HepG2 (cell line): ENCODE data around the gene CYP2S1. TPM values are rescaled to one million over a fixed set of nuclear protein-coding genes. Genes with fewer than 3 reads are reported as not detected.

ENCODE experiments used
- ATAC-seq: fragments of 200-7000 bp; cut with Tn5 transposase; 3 replicates; pipeline ENCODE4 v1.9.1; 2020; ENCODE audit warnings: mild to moderate bottlenecking, moderate library complexity
- BruUV-seq: library from RNA; stranded (reverse); fragments of 400-500 nt; replicated peaks from 2 replicates; lab custom pipeline; 2021; lab: Mats Ljungman, UMichigan
- CTCF ChIA-PET: fragments of 300-600 bp; formaldehyde crosslinking; extraction: SDS; loops from one replicate; lab custom pipeline; 2021; ENCODE audit warnings: low total read pairs, inconsistent platforms, low intra/inter-chr PET ratio; lab: Yijun Ruan, JAX
- POLR2A ChIA-PET: fragments of 350-600 bp; sonication (Branson Sonifier 250); formaldehyde crosslinking; loops from one replicate; lab custom pipeline; 2020; ENCODE audit warnings: antibody characterized with exemption, inconsistent platforms; lab: Yijun Ruan, JAX
- DNase-seq: peaks from one replicate; pipeline ENCODE4 v3.0.0-alpha.2; 2015; ENCODE audit warnings: low spot score
- FAIRE-seq: peaks from 3 replicates; lab custom pipeline; 2011; peaks lifted over from hg19 to GRCh38; lab: Jason Lieb, UNC
- H2AFZ ChIP-seq: one replicate; pipeline ENCODE4 v1.6.1; 2011; ENCODE audit warnings: low read length, inconsistent platforms
- H3K27ac ChIP-seq: fragments of 300-600 bp; 3 replicates; pipeline ENCODE4 v1.8.0; 2011; ENCODE audit warnings: mixed run types, mild to moderate bottlenecking, mixed read lengths, low read length, inconsistent platforms; ENCODE audit not compliant: insufficient read depth; ENCODE audit errors: extremely low read length
- H3K27me3 ChIP-seq, 2 experiments: fragments of 200-600 bp in 1 of 2; 2 replicates in 1 of 2; 3 replicates in 1 of 2; pipeline versions ENCODE4 v1.6.0 to v1.8.0; 2011; ENCODE audit warnings: low read length in 2 of 2, mild to moderate bottlenecking in 2 of 2, moderate library complexity in 2 of 2, inconsistent platforms in 1 of 2; ENCODE audit not compliant: insufficient read depth in 2 of 2, control insufficient read depth in 1 of 2
- H3K36me3 ChIP-seq, 2 experiments: fragments of 200-600 bp in 1 of 2; replicated peaks in 1 of 2; 2 replicates in 1 of 2; 3 replicates in 1 of 2; pipeline versions ENCODE4 v1.5.1 to v1.8.0; 2011; ENCODE audit warnings: low read length in 2 of 2, inconsistent platforms in 1 of 2; ENCODE audit not compliant: insufficient read depth in 2 of 2, control insufficient read depth in 1 of 2
- H3K4me1 ChIP-seq: 2 replicates; pipeline ENCODE4 v1.5.1; 2012; ENCODE audit warnings: low read length, inconsistent platforms; ENCODE audit not compliant: insufficient read depth
- H3K4me2 ChIP-seq: 2 replicates; pipeline ENCODE4 v1.6.0; 2011; ENCODE audit warnings: low read depth, low read length, inconsistent platforms
- H3K4me3 ChIP-seq, 3 experiments: fragments of 200-600 bp in 1 of 3; sonication (generic), shearing (Covaris generic) in 1 of 3; replicated peaks in 1 of 3; 2 replicates each; pipeline ENCODE4 v1.5.1; 2011 to 2016; ENCODE audit warnings: low read length in 3 of 3, inconsistent platforms in 2 of 3, low read depth in 2 of 3, mild to moderate bottlenecking in 2 of 3, control low read depth in 1 of 3, mixed read lengths in 1 of 3; ENCODE audit not compliant: insufficient read depth in 1 of 3
- H3K79me2 ChIP-seq: one replicate; pipeline ENCODE4 v1.6.1; 2011; ENCODE audit warnings: low read length, inconsistent platforms; ENCODE audit not compliant: insufficient read depth
- H3K9ac ChIP-seq: 2 replicates; pipeline ENCODE4 v1.6.0; 2011; ENCODE audit warnings: mild to moderate bottlenecking, low read depth, low read length, inconsistent platforms; ENCODE audit not compliant: insufficient read depth
- H3K9me3 ChIP-seq: 2 replicates; pipeline ENCODE4 v1.5.1; 2012; ENCODE audit warnings: mild to moderate bottlenecking, low read length
- H4K20me1 ChIP-seq: 2 replicates; pipeline ENCODE4 v1.6.0; 2011; ENCODE audit warnings: inconsistent platforms, mild to moderate bottlenecking, low read length, moderate library complexity; ENCODE audit not compliant: insufficient read depth
- EP300 ChIP-seq, 3 experiments: sonication (generic) in 1 of 3; formaldehyde crosslinking in 1 of 3; IDR thresholded peaks; 2 replicates each; pipeline versions ENCODE4 v1.5.1 to v1.6.1; 2011 to 2020; ENCODE audit warnings: low read depth in 2 of 3, low read length in 2 of 3, borderline replicate concordance in 1 of 3, improper control_type of control experiment in 1 of 3, mild to moderate bottlenecking in 1 of 3, missing genetic modification reagents in 1 of 3, moderate library complexity in 1 of 3
- FOSL2 ChIP-seq: sonication (generic); formaldehyde crosslinking; IDR thresholded peaks from 2 replicates; pipeline ENCODE4 v1.4.0; 2020; ENCODE audit warnings: missing genetic modification reagents
- HNRNPL ChIP-seq: fragments of 200-400 bp; formaldehyde crosslinking; IDR thresholded peaks from 2 replicates; pipeline ENCODE4 v1.6.1; 2017; ENCODE audit warnings: mild to moderate bottlenecking, low read depth, low read length
- MTF1 ChIP-seq: sonication (generic); formaldehyde crosslinking; IDR thresholded peaks from 2 replicates; pipeline ENCODE4 v1.5.0; 2020; ENCODE audit warnings: missing genetic modification reagents
- NR2F2 ChIP-seq: IDR thresholded peaks from 2 replicates; pipeline ENCODE4 v1.6.1; 2012; ENCODE audit warnings: low read depth, inconsistent platforms, borderline replicate concordance
- TEAD3 ChIP-seq: optimal IDR thresholded peaks from 2 replicates; pipeline ENCODE3; 2016; ENCODE audit warnings: borderline replicate concordance
- ZNF687 ChIP-seq: sonication (generic); formaldehyde crosslinking; IDR thresholded peaks from 2 replicates; pipeline ENCODE4 v1.5.1; 2020; ENCODE audit warnings: mild to moderate bottlenecking, missing genetic modification reagents, moderate library complexity
- WGBS: methylation state at CpG from one replicate; pipeline ENCODE4 v1.1.6; 2017; ENCODE audit warnings: low lambda C conversion rate; 5-methylcytosine and 5-hydroxymethylcytosine counted together
- in situ Hi-C: cut with HindIII; loops from 2 replicates; pipeline ENCODE4 v1.10.0; 2017; ENCODE audit warnings: low pct_unique_long_range_greater_than_20kb; ENCODE audit not compliant: extremely low pct_ligation_motif_present
- intact Hi-C: fragments of 100-400 bp; cut with micrococcal nuclease; formaldehyde crosslinking; loops from one replicate; pipeline ENCODE4 v1.10.0; 2022; ENCODE audit not compliant: unreplicated experiment
- polyA plus RNA-seq, 8 experiments: library from polyadenylated mRNA; depleted of rRNA in 3 of 8; stranded (reverse) in 7 of 8; unstranded in 1 of 8; fragments of >200 nt; fragmentation: Illumina TruSeq in 4 of 8; extraction: Trizol in 4 of 8; gene quantifications; 2 replicates each; pipeline versions ENCODE4 v1.2.1 to v1.2.3, GENCODE V29; 2011 to 2016; ENCODE audit warnings: low read depth in 4 of 8, missing spikeins in 1 of 8, mixed read lengths in 1 of 8; ENCODE audit not compliant: insufficient read depth in 1 of 8
- total RNA-seq, 5 experiments: library from RNA; depleted of rRNA; stranded (reverse); fragments of >200 nt; fragmentation: Illumina TruSeq; extraction: Trizol; gene quantifications; 2 replicates each; pipeline ENCODE4 v1.2.3, GENCODE V29; 2016; ENCODE audit warnings: low read depth in 1 of 5

The CYP2S1 gene
- total and polyA plus RNA-seq, 2 of the 13 experiments (the other 11 are each of a cell fraction or from before 2014, with no cell fraction given), result 0.09 to 2.1 TPM

- Histone ChIP-seq H3K9me3 (no peaks in the 10 kb centered on the region), H3K4me2 (no peak overlapping the region), H3K4me3 (no peak overlapping the region), H3K27me3 (peaks cover 0 to 4% of the 10 kb centered on the region in 2 experiments; a peak in 1 of 5 replicates), H3K27ac (no peak overlapping the region), H3K4me1 (peaks cover 80% of the 10 kb centered on the region), H2AFZ (no peak overlapping the region), H3K36me3 (no peaks in the 10 kb centered on the region), H3K9ac (no peak overlapping the region), H3K79me2 (no peaks in the 10 kb centered on the region), H4K20me1 (no peaks in the 10 kb centered on the region)
- intact Hi-C loops, result no loop called here
- ChIA-PET CTCF (no interaction called here), POLR2A (interaction anchor here (3.0 kb wide), 1 partner anchor 41 kb away, joined by 10 read pairs; the partner anchor contains the start of gene HNRNPUL1)
- TF ChIP-seq NR2F2, result no peak
- TF ChIP-seq HNRNPL, result peak; percentile 79
- no peak for ATAC-seq
- no TSS peak for BruUV-seq
- no peak for DNase-seq
- 51% methylated on average over 10 of the region's 10 CpGs for WGBS
- in situ Hi-C loops, result no loop called here
- no peak for FAIRE-seq
Measured at GRCh38 chr19:41222240-41222639, 29.2 kb downstream of the CYP2S1 start.

DNA sequence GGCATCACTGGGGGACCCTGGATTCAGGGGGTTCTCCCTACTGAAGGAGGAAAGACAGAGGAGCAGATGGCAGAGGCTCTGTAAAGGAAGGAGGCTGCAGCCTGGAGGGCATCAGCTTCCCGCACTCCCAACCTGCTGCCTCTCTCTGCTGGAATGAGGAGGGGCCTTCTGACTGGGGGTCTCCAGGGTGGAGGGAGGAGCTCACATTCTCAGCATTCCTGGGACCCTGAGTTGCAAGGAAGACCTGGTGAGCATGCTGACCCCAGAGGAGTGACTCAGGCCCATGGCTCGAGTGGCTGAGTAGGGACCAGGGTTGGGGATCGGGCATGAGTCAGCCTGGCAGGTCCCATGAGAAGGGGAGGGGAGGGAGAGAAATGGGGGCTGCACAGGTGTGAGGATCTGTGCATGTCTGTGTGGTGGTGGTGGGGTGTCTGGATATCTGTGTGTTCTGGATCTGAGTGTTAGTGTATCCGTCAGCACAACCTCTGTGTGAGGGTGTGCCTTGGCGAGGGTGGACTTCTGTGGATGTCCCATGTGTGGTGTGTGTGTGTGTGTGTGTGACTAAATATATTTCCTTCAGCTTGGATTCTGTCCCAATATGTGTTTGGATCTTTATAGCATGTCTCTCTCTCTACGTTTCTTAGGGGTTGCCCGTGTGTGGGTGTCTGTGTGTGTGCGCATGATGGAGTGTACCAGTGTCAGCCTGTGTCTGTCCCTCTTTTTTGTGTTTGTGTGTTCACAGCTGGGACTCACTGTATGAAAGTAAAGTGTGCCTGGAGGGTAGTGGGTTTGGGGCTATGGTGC is 30.6 kb downstream of the CYP2S1 start:
- no peak overlapping the region for H3K27ac ChIP-seq
- H3K27me3 ChIP-seq, result no peaks in the 10 kb centered on the region; a peak in 1 of 5 replicates
- no peaks in the 10 kb centered on the region for H3K9me3 ChIP-seq
- intact Hi-C loops, result no loop called here
- FAIRE-seq (no peak), ATAC-seq (no peak), DNase-seq (peak; percentile 57)
- H3K36me3 ChIP-seq, result no peaks in the 10 kb centered on the region
- WGBS, result 87% methylated on average over 4 of the region's 8 CpGs
- 0 out of 4 replicates have a peak, but pooled peaks of 1 of the 2 experiments have one; percentile 13 for TF ChIP-seq EP300 (IDR thresholded peaks at IDR 0.05; ENCODE audit: low read depth in 2 of 2, low read length in 2 of 2)
- TF ChIP-seq EP300 (CRISPR knock-in tag; IDR thresholded peaks at IDR 0.05; ENCODE audit: borderline replicate concordance), result no peak
- peak; percentile 85 for TF ChIP-seq FOSL2 (CRISPR knock-in tag)
- TF ChIP-seq ZNF687 (CRISPR knock-in tag), result peak; percentile 31; the same call in 1 of the 2 replicates
- TF ChIP-seq TEAD3, result peak; percentile 89
- TF ChIP-seq MTF1, result no peak
- H3K4me1 ChIP-seq, result peaks cover 81% of the 10 kb centered on the region
- H4K20me1 ChIP-seq, result no peaks in the 10 kb centered on the region
- no peaks in the 10 kb centered on the region for H3K79me2 ChIP-seq
- POLR2A ChIA-PET, result interaction anchor here (1.0 to 4.5 kb wide), 2 partner anchors 19 to 40 kb away, joined by 3 to 104 read pairs; partner anchors contain the start of gene HNRNPUL1
- no TSS peak for BruUV-seq
- CTCF ChIA-PET, result no interaction called here
- no peak overlapping the region for H3K9ac ChIP-seq
- no peak overlapping the region for H3K4me2 ChIP-seq
- no peak overlapping the region for H2AFZ ChIP-seq
- in situ Hi-C loops, result no loop called here
- no peak overlapping the region for H3K4me3 ChIP-seq
